ENCODE data around the gene TVP23B.
A peak's percentile ranks its signal among the peaks of the same experiment; 100 is the strongest.
"Not testable (repeated sequence)": the region's sequence is repeated elsewhere in the genome, so short reads cannot be mapped to it uniquely, and the experiment has no call there.

The TVP23B gene

DNA sequence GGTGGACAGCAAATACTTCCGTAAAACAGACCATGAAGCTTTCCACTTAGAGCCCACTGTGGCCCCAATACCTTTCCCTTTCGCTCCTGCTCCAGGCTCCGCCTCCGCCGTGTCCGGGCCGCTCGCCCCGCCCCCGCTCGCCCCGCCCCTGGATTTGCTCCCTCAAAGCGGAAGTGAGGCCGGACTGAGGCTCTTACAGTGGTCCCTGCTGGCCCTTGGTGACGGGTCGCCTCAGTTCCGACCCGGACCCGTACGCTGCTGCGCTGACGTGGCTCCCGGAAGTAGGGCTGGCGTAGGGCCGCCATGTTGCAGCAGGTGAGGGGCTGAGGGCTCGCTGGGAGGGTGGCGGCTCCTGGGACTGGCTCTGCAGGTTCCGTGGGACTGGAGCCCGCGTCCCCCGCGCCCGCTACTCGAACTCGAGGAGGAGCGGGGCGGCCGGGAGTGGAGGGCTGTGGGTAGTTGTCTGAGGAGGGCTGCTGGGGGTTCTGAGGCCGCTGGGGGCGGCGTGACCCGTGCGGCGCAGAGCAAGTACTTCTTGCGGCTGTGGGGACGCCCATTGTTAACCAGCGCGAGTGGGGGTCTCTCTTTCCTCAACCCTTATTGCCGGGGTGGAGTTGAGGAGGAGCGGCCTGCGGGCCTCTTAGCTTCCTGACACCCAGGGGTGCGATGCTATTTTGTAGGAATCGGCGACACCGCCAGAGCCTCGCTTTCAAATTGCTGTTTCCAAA lies at the start of gene TVP23B:
TVP23B (plus strand) TSS at position 193 of the 728 bp plus-strand sequence; CDS start at position 304, 111 bp downstream.
- peak; percentile 99 for DNase-seq

DNA sequence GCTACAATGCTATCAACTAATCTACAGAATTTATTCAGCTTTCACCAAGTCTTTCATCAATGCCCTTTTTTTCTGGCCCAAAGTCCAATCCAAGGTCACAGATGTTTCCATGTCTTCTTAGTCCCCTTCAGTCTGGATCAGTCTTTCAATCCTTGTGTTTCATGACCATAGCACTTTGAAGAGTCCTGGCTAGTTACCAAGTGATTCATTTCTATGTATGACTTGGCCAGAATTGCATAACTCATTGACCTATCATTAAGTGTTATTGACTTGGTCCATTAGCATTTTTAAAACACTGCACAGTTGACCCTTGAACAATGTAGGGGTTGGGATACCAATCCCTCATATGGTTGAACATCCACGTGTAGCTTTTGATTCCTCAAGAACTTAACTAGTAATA lies 48.5 kb upstream of the TVP23B start:
- not testable (repeated sequence) for DNase-seq

DNA sequence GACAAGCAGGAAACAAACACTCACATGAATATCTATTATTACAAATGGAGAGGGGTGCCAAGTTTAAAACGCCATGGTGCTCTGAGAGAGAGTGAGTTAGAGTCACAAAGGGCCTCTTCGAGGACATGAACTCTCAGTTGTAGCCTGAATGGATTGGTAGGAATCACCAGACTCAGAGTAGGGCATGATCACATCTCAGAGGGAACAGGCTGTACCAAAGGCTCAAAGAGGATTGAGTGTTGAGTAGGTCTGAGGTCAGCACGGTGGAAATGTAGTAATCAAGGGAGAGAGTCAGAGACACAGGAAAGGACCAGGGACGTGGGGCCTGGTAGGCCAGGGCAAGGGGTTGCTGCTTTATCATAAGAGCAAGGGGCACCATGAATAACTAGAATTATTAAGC lies 47.6 kb upstream of the TVP23B start:
- DNase-seq = not testable (repeated sequence)

DNA sequence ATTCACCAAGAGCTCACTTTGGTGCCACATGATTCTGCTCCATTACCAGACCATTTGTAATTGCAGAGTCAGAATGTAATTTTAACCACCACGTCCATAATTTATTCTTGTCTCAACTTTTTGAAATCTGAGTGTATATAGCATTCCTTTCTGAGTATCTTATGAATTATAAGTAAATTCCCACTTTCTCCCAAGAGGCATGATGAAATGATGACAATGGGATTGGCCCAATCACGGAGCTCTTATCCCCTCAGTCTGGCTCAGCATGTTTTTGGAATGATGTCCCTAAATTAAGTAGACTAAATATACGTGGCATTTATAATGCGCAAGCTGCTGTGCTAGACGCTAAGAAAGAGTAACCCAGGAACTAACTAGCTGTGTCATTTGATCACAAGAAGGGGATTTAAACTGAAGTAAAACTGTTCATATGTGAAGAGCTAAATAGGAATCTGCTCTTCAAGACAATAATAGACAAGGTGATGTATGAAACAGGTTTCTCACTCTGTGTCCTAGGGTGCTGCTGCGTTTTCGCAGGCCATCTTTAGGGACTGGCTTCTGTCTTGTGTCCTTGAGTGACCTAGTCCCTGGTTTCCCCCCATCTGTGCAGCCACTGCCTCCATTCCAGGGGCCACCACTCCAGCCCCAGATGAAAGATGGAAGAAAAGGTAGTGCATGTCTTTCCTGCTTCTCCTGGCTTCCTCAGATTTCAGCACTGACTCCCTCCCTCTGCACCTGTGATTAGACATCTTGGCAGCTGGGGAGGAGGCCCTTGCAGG lies 41.2 kb upstream of the TVP23B start:
- not testable (repeated sequence) for DNase-seq

DNA sequence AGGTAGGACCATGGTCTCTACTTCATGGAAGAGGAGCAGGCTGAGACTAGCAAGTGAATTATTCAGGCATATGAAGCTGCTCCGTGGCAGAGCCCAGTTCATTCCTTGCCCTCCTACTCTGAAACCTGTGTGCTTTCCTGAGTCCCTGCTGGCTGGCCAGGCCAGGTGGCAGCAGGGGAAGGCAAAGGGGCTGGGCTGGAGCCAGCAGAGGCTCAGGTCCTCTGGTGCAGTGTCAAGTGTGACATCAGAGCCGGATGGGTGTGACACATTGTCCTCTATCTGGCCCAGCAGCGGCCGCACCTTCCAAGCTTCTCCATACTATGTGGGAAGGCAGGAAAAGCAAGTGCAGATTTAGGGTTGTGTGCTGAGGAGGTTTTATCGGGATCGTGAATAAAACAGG lies 39.8 kb upstream of the TVP23B start:
- not testable (repeated sequence) for DNase-seq

DNA sequence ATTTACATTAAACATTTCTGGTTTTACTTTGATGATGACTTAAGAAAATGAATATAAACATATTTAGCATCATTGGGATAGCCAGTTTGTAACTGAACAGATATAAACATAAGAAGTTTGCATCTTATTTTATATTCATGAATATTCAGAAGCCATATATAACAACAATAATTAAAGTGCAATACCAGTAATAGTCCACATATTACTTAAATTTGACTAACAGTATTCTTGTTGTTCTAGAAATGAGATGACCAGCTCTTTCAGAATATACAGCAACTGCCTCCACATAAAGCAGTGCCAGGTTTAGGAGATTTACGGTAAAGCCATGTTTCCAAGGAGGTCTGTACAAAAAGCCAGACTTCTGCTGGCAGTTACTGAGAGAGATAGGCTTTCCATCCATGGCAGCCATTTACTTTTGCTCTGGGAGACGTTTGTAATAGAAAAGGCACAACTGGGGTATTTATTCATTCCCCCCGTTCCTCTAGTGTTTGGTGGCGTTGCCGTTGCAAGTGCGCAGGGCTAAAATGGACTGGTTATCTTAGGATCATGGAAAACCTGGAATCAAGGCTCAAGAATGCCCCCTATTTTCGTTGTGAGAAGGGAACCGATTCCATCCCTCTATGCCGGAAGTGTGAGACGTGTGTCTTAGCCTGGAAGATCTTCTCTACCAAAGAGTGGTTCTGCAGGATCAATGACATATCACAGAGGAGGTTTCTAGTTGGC lies 37.1 kb upstream of the TVP23B start, which contains the start of gene FBXW10:
FBXW10 (plus strand) TSS at position 356 of the 723 bp plus-strand sequence; CDS start at position 547, 191 bp downstream.
- not testable (repeated sequence) for DNase-seq

DNA sequence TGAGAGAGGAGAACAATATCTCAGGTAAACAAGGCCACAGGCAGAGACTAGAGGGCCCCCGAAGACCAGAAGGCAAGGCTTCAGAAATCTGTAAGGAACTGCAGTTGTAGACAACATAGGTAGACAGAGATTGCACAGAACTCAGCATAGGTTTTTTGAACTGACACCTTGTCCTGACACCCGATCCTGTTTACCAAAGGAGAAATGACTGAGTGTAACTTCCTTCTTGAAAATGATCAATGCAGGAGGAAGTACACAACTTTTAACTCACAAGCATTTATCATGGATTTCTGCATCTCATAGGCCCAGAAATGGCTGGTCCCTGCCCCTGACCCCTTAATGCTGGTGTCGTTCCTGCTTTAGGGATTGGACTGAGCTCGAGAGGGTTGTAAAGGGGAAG lies 36.3 kb upstream of the TVP23B start:
- DNase-seq = not testable (repeated sequence)

DNA sequence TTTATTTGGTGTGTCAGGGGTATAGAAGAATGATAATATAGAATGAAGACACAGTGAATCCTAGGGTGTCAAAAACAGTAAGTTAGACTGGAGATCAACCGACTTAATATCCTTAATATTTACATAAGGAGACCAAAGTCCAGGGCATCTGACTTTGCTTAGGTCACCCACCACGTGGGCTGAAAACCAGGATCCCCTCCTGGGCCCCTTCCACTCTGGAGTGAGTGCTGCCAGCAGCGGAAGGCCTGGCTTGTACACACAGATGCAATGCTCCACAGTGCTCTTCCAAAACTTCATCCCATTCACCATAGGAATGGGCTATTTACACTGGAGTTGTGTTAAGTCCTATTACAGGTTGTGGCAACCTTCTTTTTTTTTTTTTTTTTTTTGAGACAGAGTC lies 34.4 kb upstream of the TVP23B start:
- not testable (repeated sequence) for DNase-seq

DNA sequence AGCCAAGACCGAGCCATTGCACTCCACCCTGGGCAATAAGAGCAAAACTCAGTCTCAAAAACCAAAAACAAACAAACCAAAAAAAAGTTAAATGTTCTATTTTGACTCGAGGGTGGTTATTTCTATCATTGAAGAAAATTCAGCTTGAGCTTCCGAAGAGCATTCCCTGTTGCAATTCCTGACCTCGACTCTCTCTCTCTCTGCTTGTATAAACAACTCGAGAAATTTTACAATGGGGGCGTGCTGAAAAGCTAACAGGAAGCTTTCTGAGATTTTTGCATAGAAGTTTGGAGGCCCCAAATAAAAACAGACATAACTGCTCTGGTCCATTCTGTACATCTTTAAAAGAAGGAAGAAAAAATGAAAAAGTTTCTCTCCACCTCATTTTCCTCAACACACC lies 33.5 kb upstream of the TVP23B start:
- DNase-seq = not testable (repeated sequence)

DNA sequence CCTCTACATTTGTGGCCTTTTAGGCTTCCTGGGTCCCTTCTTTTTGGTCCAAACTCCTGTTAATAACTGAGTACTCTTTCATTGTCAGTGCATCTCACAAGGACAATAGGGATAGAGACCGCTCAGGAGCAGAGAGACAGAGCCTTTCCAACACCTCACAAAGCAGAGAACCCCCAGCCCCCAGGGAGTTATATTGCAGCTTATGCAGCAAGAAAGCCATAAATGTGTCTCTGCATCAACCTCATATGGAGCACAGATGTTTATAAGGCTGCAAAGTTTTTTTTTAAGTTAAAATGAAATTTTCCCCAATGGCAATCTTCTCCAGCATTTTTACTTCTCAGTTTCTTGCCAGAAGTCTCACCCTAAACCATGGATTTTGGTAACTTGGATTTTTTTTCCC lies 30.7 kb upstream of the TVP23B start:
- DNase-seq = not testable (repeated sequence)

DNA sequence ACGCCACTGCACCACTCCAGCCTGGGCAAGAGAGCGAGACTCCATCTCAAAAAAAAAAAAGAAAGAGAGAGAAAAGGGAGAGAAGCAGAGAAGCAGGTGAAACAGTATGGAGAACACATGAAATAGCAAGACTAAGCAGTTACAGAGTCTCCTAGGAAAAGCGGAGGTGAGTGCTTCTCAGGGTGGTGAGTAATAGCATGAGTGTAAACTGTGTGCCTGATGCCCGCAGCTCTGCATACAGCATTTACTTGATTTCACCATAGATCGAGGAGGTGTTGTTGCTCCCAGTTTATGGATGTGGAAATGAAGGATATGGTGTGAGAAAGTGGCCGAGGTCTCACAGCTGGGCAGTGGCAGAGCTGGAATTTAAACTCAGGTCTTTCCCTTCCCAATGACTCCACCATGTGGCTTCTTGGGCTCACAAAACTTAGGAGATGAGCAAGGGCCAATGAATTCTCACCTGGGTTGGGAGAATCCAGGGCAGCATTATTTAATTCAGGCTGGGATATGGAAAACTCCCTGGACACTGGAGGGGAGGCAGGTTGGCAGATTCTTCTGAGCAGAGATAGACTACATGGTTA lies 27.1 kb upstream of the TVP23B start:
- not testable (repeated sequence) for DNase-seq

DNA sequence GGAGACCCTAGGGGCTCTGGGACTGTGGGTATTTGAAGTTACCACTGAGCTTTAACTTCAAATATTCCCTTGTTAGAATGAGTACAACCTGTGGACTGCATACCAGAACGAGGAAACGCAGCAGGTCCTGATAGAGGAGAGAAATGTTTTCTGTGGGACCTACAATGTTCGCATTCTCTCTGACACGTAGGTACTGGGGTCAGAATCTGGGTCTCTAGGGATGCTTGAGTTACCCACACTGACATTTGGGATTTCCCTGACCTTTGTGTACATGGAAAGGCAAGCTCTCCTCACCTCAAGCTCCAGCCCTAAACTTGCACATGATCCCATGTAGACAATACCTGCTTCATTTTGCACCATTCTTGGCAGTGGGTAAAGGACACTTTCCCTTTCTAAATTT lies 25.0 kb upstream of the TVP23B start:
- not testable (repeated sequence) for DNase-seq

DNA sequence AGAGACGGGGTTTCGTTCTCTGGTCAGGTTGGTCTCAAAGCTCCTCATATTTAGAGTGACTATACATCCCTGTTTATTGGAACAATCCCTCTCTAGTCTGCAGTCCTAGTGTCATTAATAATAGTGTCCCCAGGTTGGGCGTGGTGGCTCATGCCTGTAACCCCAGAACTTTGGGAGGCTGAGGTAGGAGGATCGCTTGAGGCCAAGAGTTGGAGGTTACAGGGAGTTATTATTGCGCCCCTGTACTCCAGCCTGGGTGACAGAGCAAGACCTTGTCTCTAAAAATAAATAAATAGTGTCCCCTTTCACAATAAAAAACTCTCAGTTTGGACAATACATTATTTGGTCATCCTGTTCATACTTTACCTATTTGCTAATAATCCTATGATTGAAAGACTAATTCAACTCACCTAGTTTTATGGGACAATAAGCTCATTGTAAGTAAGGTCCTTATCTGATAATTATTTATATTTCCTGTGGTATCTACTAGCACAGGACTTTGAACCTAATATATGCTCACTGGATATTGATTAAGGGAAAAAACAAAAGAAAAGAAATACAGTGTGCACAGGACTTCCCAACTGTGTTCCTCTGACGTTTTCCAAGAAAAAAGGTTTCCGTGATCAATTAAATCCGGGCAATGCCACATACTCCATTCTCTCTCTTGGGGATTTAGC lies 23.5 kb upstream of the TVP23B start:
- DNase-seq = not testable (repeated sequence)

DNA sequence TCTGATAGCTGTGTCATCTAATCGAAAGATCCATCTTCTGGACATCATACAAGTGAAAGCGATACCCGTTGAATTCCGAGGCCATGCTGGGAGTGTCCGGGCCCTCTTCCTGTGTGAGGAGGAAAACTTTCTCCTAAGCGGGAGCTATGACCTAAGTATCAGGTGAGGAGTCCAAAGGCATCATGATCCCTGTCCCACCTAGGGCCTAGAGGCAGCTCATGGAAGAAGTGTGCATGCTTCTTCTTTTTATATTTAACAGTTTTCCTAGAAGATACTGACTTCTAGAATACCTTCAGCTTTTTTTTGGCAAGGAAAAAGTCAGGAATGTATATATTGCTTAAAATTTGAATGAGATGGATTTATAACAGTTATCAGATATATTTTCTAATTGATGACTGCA lies 22.6 kb upstream of the TVP23B start:
- not testable (repeated sequence) for DNase-seq

DNA sequence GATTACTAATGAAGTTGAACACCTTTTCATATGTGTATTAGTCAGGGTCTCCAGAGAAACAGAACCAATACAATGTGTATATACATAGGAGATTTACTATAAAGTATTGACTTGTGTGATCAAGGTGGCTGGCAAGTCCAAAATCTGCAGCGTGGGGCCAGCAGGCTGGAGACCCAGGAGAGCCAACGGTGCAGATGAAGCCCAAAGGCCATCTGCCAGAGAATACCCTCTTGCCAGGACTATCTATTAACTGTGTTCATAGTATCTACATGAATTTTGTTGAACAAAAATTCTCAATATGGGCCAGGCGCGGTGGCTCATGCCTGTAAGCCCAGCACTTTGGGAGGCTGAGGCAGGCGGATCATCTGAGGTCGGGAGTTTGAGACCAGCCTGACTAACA lies 20.8 kb upstream of the TVP23B start:
- not testable (repeated sequence) for DNase-seq

DNA sequence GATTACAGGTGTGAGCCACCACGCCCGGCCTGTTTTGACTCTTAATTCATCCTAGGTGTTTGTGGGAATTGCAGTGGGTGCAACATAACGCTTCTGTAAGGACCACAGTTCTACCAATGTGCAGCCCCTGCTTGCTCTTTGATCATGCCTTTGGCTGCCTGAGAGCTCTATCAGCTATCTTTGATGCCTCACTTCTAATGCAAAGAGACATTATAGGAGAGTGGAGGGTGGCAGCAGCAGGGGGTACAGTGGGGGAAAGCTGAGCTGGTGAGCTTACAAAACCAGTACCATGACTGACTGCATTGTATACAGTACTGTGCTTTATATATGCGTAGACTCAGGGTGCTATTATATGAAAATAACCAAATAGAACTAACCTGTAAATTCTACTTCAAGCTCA lies 10.4 kb upstream of the TVP23B start:
- not testable (repeated sequence) for DNase-seq

DNA sequence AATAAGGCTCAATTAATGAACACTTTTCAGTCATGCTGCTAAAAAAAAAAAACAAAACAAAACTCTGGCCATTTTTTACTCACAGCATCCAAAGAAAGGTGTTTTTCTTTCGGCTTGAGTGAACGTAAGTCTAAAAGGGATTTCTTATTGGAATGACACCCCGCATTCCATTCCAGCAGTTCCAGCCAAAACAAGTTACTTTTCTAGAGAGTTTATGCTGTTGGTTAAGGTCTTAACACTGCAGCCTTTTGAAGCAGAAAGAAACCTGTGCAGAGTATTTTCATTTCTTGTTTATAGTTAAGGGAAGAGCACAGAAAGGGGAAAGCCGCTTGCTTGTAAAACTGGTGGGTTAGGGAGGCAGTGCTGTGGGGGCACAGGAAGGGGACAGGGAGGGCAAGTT lies 9.9 kb upstream of the TVP23B start:
- not testable (repeated sequence) for DNase-seq

DNA sequence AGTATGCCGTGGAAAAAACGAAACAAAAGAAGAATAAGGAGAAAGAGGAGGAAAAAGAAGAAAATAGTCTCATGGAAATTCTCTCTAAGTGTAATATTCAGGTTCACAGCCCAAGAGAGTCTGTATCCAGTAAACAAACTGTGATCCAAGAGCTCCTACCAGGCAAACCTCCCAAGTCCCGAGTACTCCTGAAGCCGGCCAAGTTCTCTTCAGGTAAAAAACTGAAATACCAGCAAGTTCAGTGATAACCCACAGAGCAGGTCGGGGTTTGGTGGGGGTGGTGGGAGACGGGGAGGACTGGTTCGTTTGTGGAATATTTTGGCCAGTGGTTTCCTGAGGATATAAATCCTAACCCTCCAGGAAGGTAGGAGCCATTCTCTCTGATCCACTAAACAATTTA lies 8.5 kb upstream of the TVP23B start:
- DNase-seq = no peak

DNA sequence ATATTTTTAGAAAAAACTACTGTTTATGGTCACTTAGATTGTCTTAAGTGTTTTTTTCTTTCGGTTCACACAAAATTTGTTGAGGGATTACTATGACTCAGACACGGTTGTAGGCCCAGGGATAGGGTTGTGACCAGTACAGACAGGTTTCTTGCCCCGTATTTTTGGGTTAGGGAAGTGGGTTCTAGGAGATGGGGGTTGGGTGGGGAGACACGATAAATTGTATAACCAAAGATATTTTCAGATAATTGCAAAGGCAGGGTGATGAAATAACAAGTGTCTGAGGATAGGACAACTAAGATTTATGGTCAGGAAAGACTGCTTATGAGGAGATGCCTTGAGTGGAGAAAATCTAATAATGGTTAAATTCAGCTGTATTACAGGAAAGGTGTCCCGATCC lies 822 bp downstream of the TVP23B start:
- DNase-seq = not testable (repeated sequence)

DNA sequence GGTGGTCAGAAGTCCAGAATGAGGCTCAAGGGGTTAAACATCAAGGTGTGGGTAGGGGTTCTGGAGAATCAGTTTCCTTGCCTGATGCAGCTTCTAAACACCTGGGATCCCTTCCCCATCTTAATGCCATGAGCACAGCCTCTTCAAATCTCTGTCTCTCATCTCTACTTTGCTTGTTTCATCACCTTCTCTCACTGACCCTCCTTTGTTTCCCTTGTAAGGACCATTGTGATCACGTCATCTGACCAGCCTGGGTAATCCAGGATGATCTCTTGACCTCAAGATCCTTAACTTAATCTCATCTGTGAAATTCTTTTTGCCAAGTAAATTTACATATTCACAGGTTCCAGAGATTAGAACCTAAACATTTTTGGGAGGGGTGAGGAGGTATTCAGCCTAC lies 5.0 kb downstream of the TVP23B start:
- not testable (repeated sequence) for DNase-seq

DNA sequence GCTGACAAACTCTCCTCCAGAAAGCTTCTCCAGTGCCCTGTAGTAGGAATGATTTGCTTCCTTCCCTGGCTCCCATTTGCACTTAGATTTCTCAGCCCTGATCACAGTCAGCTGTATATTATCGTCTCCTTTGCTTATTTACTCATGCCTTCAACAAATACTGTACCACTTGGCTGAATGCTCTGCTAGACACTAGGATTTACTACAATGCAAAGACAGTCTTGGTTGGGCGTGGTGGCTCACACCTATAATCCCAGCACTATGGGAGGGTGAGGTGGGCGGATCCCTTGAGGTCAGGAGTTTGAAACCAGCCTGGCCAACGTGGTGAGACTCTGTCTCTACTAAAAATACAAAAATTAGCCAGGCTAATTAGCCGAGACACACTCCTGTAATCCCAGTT lies 5.9 kb downstream of the TVP23B start:
- not testable (repeated sequence) for DNase-seq

DNA sequence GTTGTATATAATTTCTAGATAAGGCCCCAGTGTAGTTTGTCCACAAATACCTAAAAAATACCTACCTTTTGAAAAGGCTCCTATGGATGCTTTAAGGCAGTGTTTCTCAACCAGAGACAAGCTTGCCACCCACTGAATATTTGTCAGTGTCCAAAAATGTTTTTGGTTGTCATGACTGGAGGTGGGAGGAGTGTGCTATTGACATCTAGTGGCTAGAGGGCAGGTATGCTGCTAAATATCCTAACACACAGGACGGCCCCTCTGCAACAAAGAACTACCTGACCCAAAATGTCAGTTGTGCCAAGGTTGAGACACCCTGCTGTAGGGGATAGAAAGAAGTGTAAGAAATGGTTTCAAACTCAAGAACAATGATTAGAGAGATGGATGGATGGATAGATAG lies 10.4 kb downstream of the TVP23B start:
- not testable (repeated sequence) for DNase-seq

All from NCI-H1436 (cell line).